Ectodermal cell (in vitro differentiated cells): Measurements from ENCODE around the gene VAV3.

Experiments
- H3K27ac ChIP-seq: 2 replicates; pipeline ENCODE4 v1.7.0; 2013; ENCODE audit warnings: mild to moderate bottlenecking, low read depth, low read length; ENCODE audit not compliant: insufficient read depth, poor library complexity, severe bottlenecking
- H3K27me3 ChIP-seq: 2 replicates; pipeline ENCODE4 v1.7.0; 2013; ENCODE audit warnings: mild to moderate bottlenecking, low read length; ENCODE audit not compliant: insufficient read depth, control insufficient read depth, poor library complexity, severe bottlenecking
- H3K36me3 ChIP-seq: one replicate; pipeline ENCODE4 v1.7.0; 2013; ENCODE audit warnings: low read length; ENCODE audit not compliant: control insufficient read depth, insufficient read depth
- H3K4me1 ChIP-seq: one replicate; pipeline ENCODE4 v1.7.0; 2013; ENCODE audit warnings: low read length; ENCODE audit not compliant: control insufficient read depth, insufficient read depth
- H3K4me3 ChIP-seq: 2 replicates; pipeline ENCODE4 v1.7.0; 2013; ENCODE audit warnings: low read depth, low read length, control low read depth; ENCODE audit not compliant: insufficient read depth
- H3K9me3 ChIP-seq: 2 replicates; pipeline ENCODE4 v1.7.0; 2013; ENCODE audit warnings: mild to moderate bottlenecking, low read length, moderate library complexity; ENCODE audit not compliant: control insufficient read depth
- WGBS, 2 experiments: methylation state at CpG; one replicate each; pipeline ENCODE4 v1.1.7; 2013; ENCODE audit warnings: missing lambda C conversion rate in 2 of 2; 5-methylcytosine and 5-hydroxymethylcytosine counted together

The VAV3 gene

GRCh38 chr1:107767156-107767582, 197.8 kb downstream of the VAV3 start:
- WGBS, 2 experiments: 94 to 98% methylated on average over 3 of the region's 3 CpGs

GRCh38 chr1:107766533-107766932, 198.4 kb downstream of the VAV3 start:
- 68 to 69% methylated on average over 1 of the region's 1 CpG for WGBS, 2 experiments
- H3K4me3 ChIP-seq: no peak overlapping the region
- H3K27me3 ChIP-seq: no peaks in the 10 kb centered on the region
- H3K36me3 ChIP-seq: no peaks in the 10 kb centered on the region
- H3K9me3 ChIP-seq: no peaks in the 10 kb centered on the region
- no peak overlapping the region for H3K27ac ChIP-seq
- H3K4me1 ChIP-seq: peaks cover 10% of the 10 kb centered on the region

More at GRCh38 chr1:107767156-107767582, 197.8 kb downstream of the VAV3 start:
- H3K4me3 ChIP-seq: no peak overlapping the region
- peaks cover 10% of the 10 kb centered on the region for H3K4me1 ChIP-seq
- H3K27me3 ChIP-seq: no peaks in the 10 kb centered on the region
- H3K9me3 ChIP-seq: no peaks in the 10 kb centered on the region
- no peaks in the 10 kb centered on the region for H3K36me3 ChIP-seq
- no peak overlapping the region for H3K27ac ChIP-seq

- Histone ChIP-seq H3K27ac (no peak overlapping the region), H3K4me3 (no peak overlapping the region), H3K36me3 (no peaks in the 10 kb centered on the region), H3K27me3 (no peaks in the 10 kb centered on the region), H3K4me1 (peaks cover 10% of the 10 kb centered on the region), H3K9me3 (no peaks in the 10 kb centered on the region)
- 10 to 18% methylated on average over 6 of the region's 6 CpGs for WGBS, 2 experiments
Observed at GRCh38 chr1:107762751-107763390, 202.1 kb downstream of the VAV3 start.

DNA sequence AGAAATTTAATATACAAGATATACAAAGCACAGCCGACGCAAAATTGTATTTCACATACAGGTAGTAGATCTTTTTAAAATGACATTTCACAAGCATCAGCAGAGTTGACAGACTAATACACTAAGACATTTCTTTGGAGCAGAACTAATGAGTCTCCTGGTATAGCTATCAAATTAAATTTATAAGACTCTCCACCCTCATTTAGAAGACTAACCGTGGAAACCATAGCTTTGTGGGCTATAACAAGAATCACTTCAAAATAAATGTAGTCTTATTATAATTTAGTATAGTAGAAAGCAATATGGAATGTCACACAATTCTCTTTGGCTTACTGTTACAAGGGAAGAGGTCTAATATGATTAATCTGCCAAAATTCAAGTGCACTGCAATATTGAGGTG, 204.9 kb downstream of the VAV3 start:
- WGBS, 2 experiments: 80 to 100% methylated on average over 2 of the region's 3 CpGs
- Histone ChIP-seq H3K27ac (no peak overlapping the region), H3K9me3 (no peaks in the 10 kb centered on the region), H3K27me3 (no peaks in the 10 kb centered on the region), H3K36me3 (no peaks in the 10 kb centered on the region), H3K4me1 (peaks cover 10% of the 10 kb centered on the region), H3K4me3 (no peak overlapping the region)

- H3K9me3 ChIP-seq: no peaks in the 10 kb centered on the region
- no peak overlapping the region for H3K27ac ChIP-seq
- no peak overlapping the region for H3K4me3 ChIP-seq
- H3K36me3 ChIP-seq: no peaks in the 10 kb centered on the region
- WGBS, 2 experiments: 17 to 20% methylated on average over 3 to 5 of the region's 6 CpGs
- H3K4me1 ChIP-seq: no peaks in the 10 kb centered on the region
- no peaks in the 10 kb centered on the region for H3K27me3 ChIP-seq
Observed at GRCh38 chr1:107750364-107750959, 214.5 kb downstream of the VAV3 start.

- Histone ChIP-seq H3K4me1 (no peaks in the 10 kb centered on the region), H3K27ac (no peak overlapping the region), H3K4me3 (no peak overlapping the region), H3K27me3 (no peaks in the 10 kb centered on the region), H3K36me3 (no peaks in the 10 kb centered on the region), H3K9me3 (no peaks in the 10 kb centered on the region)
- 70% methylated on average over 2 of the region's 2 CpGs; no CpG with 5 or more reads in 1 of the 2 experiments for WGBS, 2 experiments
Observed at GRCh38 chr1:107748531-107748930, 216.4 kb downstream of the VAV3 start.

GRCh38 chr1:107741242-107741641, 223.7 kb downstream of the VAV3 start:
- WGBS, 2 experiments: 94 to 96% methylated on average over 4 of the region's 4 CpGs
- Histone ChIP-seq H3K4me3 (no peak overlapping the region), H3K27ac (no peak overlapping the region), H3K9me3 (no peaks in the 10 kb centered on the region), H3K36me3 (no peaks in the 10 kb centered on the region), H3K27me3 (no peaks in the 10 kb centered on the region), H3K4me1 (no peaks in the 10 kb centered on the region)

DNA sequence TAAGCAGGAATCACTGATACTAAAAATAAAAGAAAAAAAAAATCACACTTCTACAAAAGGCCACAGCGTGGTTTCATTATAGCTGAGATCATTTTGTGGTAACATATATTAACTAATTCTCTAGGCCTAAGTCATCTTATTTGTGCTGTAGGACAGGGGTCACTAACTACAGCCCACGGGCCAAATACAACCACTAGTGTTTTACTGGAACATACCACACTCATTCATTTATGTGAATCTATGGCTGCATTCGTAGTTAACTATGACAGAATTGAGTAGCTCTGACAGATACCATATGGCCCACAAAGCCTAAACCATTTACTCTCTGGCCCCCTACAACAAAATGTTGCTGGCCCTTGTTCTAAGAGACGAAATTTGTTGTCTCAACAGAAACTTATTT, 224.4 kb downstream of the VAV3 start:
- 90 to 92% methylated on average over 3 to 4 of the region's 4 CpGs for WGBS, 2 experiments
- no peak overlapping the region for H3K4me3 ChIP-seq
- H3K27me3 ChIP-seq: no peaks in the 10 kb centered on the region
- no peaks in the 10 kb centered on the region for H3K9me3 ChIP-seq
- no peak overlapping the region for H3K27ac ChIP-seq
- H3K4me1 ChIP-seq: no peaks in the 10 kb centered on the region
- no peaks in the 10 kb centered on the region for H3K36me3 ChIP-seq

DNA sequence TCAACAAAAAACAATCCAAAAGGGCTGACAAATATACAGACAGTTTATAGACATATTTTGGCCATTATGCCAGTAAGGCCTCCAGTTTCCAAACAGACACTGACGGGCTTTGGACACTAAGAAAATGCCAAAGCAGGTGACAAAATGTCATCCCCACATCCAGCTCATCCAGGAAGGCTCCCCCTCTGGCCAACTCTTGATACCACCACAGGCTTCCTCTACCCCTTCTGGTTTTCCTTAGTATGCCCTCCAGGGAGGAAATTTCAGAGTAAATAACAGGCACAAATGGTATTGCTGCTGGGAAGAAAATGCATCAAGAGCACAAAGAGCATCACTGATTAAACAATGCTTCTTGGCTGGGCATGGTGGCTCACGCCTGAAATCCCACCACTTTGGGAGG, 225.3 kb downstream of the VAV3 start:
- no peaks in the 10 kb centered on the region for H3K4me1 ChIP-seq
- no peaks in the 10 kb centered on the region for H3K9me3 ChIP-seq
- 89 to 94% methylated on average over 2 of the region's 2 CpGs for WGBS, 2 experiments
- no peaks in the 10 kb centered on the region for H3K36me3 ChIP-seq
- no peaks in the 10 kb centered on the region for H3K27me3 ChIP-seq
- no peak overlapping the region for H3K27ac ChIP-seq
- H3K4me3 ChIP-seq: no peak overlapping the region

- Histone ChIP-seq H3K36me3 (no peaks in the 10 kb centered on the region), H3K27me3 (no peaks in the 10 kb centered on the region), H3K27ac (no peak overlapping the region), H3K4me3 (no peak overlapping the region), H3K9me3 (no peaks in the 10 kb centered on the region), H3K4me1 (no peaks in the 10 kb centered on the region)
- WGBS, 2 experiments: 96 to 98% methylated on average over 4 of the region's 4 CpGs
Observed at GRCh38 chr1:107739201-107739600, 225.8 kb downstream of the VAV3 start.
